Endothelial cell (in vitro differentiated cells): ENCODE measurements around the gene ADIPOQ. TPM values are rescaled to one million over a fixed set of nuclear protein-coding genes. Genes with fewer than 3 reads are reported as not detected.

Source experiments
- DNase-seq: peaks from one replicate; pipeline ENCODE4 v3.0.0; 2021; ENCODE audit warnings: low spot score
- H3K27ac Mint-ChIP-seq: one replicate; pipeline ENCODE4 v1.8.0; 2021; ENCODE audit warnings: mixed read lengths, inconsistent platforms; ENCODE audit not compliant: unreplicated experiment
- H3K27me3 Mint-ChIP-seq: one replicate; pipeline ENCODE4 v1.8.0; 2021; ENCODE audit warnings: mild to moderate bottlenecking, moderate library complexity, mixed read lengths, inconsistent platforms; ENCODE audit not compliant: unreplicated experiment
- H3K36me3 Mint-ChIP-seq: one replicate; pipeline ENCODE4 v1.8.0; 2021; ENCODE audit warnings: mild to moderate bottlenecking, low read depth, mixed read lengths, inconsistent platforms; ENCODE audit not compliant: unreplicated experiment
- H3K4me1 Mint-ChIP-seq: one replicate; pipeline ENCODE4 v1.8.0; 2021; ENCODE audit warnings: mild to moderate bottlenecking, mixed read lengths, inconsistent platforms; ENCODE audit not compliant: unreplicated experiment
- H3K4me3 Mint-ChIP-seq: one replicate; pipeline ENCODE4 v1.8.0; 2021; ENCODE audit warnings: mild to moderate bottlenecking, mixed read lengths, inconsistent platforms; ENCODE audit not compliant: unreplicated experiment
- H3K9me3 Mint-ChIP-seq: one replicate; pipeline ENCODE4 v1.8.0; 2021; ENCODE audit warnings: mixed read lengths, inconsistent platforms; ENCODE audit not compliant: unreplicated experiment
- CTCF ChIP-seq: fragments of 200-600 bp; sonication (generic); IDR thresholded peaks from one replicate; pipeline ENCODE4 v1.5.0; 2021; ENCODE audit warnings: antibody characterized with exemption; ENCODE audit not compliant: unreplicated experiment
- total RNA-seq: library from RNA; stranded (reverse); fragmentation: NEBNext Ultra II Directional; extraction: Animal tissue kit (Norgen Biotek cat#: 25700); gene quantifications from one replicate; pipeline ENCODE4 v1.2.1, GENCODE V29; 2021; ENCODE audit not compliant: unreplicated experiment

The ADIPOQ gene
- total RNA-seq, 1 donor from 2014 or later: not detected

- H3K9me3 Mint-ChIP-seq: no peaks in the 10 kb centered on the region
- H3K27me3 Mint-ChIP-seq: no peaks in the 10 kb centered on the region
- H3K4me1 Mint-ChIP-seq: peaks cover 2% of the 10 kb centered on the region
- DNase-seq: no peak
- H3K36me3 Mint-ChIP-seq: no peaks in the 10 kb centered on the region
- H3K27ac Mint-ChIP-seq: no peak overlapping the region
- no peak overlapping the region for H3K4me3 Mint-ChIP-seq
- no peak for TF ChIP-seq CTCF
Measured at GRCh38 chr3:186839874-186840641, 2.5 kb upstream of the ADIPOQ start.

- DNase-seq: no peak
- no peak for TF ChIP-seq CTCF
- Mint-ChIP-seq H3K4me1 (peaks cover 8% of the 10 kb centered on the region), H3K27me3 (no peaks in the 10 kb centered on the region), H3K9me3 (no peaks in the 10 kb centered on the region), H3K4me3 (no peak overlapping the region), H3K27ac (no peak overlapping the region), H3K36me3 (no peaks in the 10 kb centered on the region)
Measured at GRCh38 chr3:186841620-186842019, 890 bp upstream of the ADIPOQ start.

- no peak for TF ChIP-seq CTCF
- no peak overlapping the region for H3K4me3 Mint-ChIP-seq
- DNase-seq: no peak
- H3K4me1 Mint-ChIP-seq: peaks cover 10% of the 10 kb centered on the region
- H3K9me3 Mint-ChIP-seq: no peaks in the 10 kb centered on the region
- H3K36me3 Mint-ChIP-seq: no peaks in the 10 kb centered on the region
- no peaks in the 10 kb centered on the region for H3K27me3 Mint-ChIP-seq
- H3K27ac Mint-ChIP-seq: no peak overlapping the region
Measured at GRCh38 chr3:186843039-186843432, 526 bp downstream of the ADIPOQ start.

- no peak overlapping the region for H3K4me3 Mint-ChIP-seq
- H3K36me3 Mint-ChIP-seq: no peaks in the 10 kb centered on the region
- no peaks in the 10 kb centered on the region for H3K9me3 Mint-ChIP-seq
- no peak for TF ChIP-seq CTCF
- no peak for DNase-seq
- peaks cover 10% of the 10 kb centered on the region for H3K4me1 Mint-ChIP-seq
- no peak overlapping the region for H3K27ac Mint-ChIP-seq
- no peaks in the 10 kb centered on the region for H3K27me3 Mint-ChIP-seq
Measured at GRCh38 chr3:186844908-186845307, 2.4 kb downstream of the ADIPOQ start.

GRCh38 chr3:186845756-186846155 is 3.2 kb downstream of the ADIPOQ start:
- Mint-ChIP-seq H3K27ac (no peak overlapping the region), H3K4me1 (peaks cover 10% of the 10 kb centered on the region), H3K27me3 (no peaks in the 10 kb centered on the region), H3K36me3 (no peaks in the 10 kb centered on the region), H3K4me3 (peak overlapping the region; percentile 23), H3K9me3 (no peaks in the 10 kb centered on the region)
- DNase-seq: no peak
- TF ChIP-seq CTCF: no peak
